ENCODE results near the gene SPRN.
"Not testable (repeated sequence)": the region's sequence is repeated elsewhere in the genome, so short reads cannot be mapped to it uniquely, and the experiment has no call there.

SPRN gene

GRCh38 chr10:133439517-133440461 is 15.4 kb upstream of the SPRN start:
- no peak for DNase-seq

GRCh38 chr10:133438711-133439273 is 14.4 kb upstream of the SPRN start:
- peak; percentile 53 for DNase-seq

GRCh38 chr10:133432789-133433188 is 8.4 kb upstream of the SPRN start:
- not testable (repeated sequence) for DNase-seq

- DNase-seq: not testable (repeated sequence)
These were observed 7.6 kb upstream of the SPRN start for GRCh38 chr10:133431888-133432613.

- not testable (repeated sequence) for DNase-seq
These were observed 5.1 kb upstream of the SPRN start for GRCh38 chr10:133429571-133429970.

- not testable (repeated sequence) for DNase-seq
These were observed 323 bp downstream of the SPRN start for GRCh38 chr10:133424102-133424501.

GRCh38 chr10:133422807-133423771 is 1.3 kb downstream of the SPRN start:
- DNase-seq: no peak

- no peak for DNase-seq
These were observed 2.1 kb downstream of the SPRN start for GRCh38 chr10:133422223-133422806.

GRCh38 chr10:133421336-133422222 is 2.8 kb downstream of the SPRN start:
- DNase-seq: no peak

- DNase-seq: no peak
These were observed 3.8 kb downstream of the SPRN start for GRCh38 chr10:133420579-133420978.

- DNase-seq: no peak
These were observed 4.4 kb downstream of the SPRN start for GRCh38 chr10:133420028-133420427.

- no peak for DNase-seq
These were observed 5.0 kb downstream of the SPRN start for GRCh38 chr10:133419211-133419950.

GRCh38 chr10:133418289-133418993 is 6.0 kb downstream of the SPRN start:
- DNase-seq: no peak

- DNase-seq: no peak
These were observed 8.7 kb downstream of the SPRN start for GRCh38 chr10:133415752-133416151.

GRCh38 chr10:133414401-133414800 is 10.0 kb downstream of the SPRN start:
- DNase-seq: not testable (repeated sequence)

- no peak for DNase-seq
These were observed 12.1 kb downstream of the SPRN start for GRCh38 chr10:133412381-133412711.

GRCh38 chr10:133411523-133412380 is 12.7 kb downstream of the SPRN start:
- DNase-seq: no peak

- DNase-seq: no peak
These were observed 18.4 kb downstream of the SPRN start for GRCh38 chr10:133405844-133406527.
